KMS-11 (cell line): ENCODE data around the gene TNFAIP8L1.

ENCODE experiments used
- H2AFZ ChIP-seq: fragments of 200-600 bp; sonication (generic); 2 replicates; pipeline ENCODE4 v1.6.1; 2016; ENCODE audit warnings: antibody characterized with exemption, mixed run types, low read depth
- H3K27ac ChIP-seq: fragments of 200-600 bp; sonication (generic); 2 replicates; pipeline ENCODE4 v1.6.1; 2016; ENCODE audit warnings: mild to moderate bottlenecking, mixed run types
- H3K27me3 ChIP-seq: fragments of 200-600 bp; sonication (generic); 2 replicates; pipeline ENCODE4 v1.6.1; 2017; ENCODE audit warnings: mild to moderate bottlenecking, low read depth, mixed run types, moderate library complexity; ENCODE audit not compliant: insufficient read depth
- H3K36me3 ChIP-seq: fragments of 200-600 bp; sonication (generic); 2 replicates; pipeline ENCODE4 v1.6.1; 2017; ENCODE audit warnings: mild to moderate bottlenecking, mixed run types; ENCODE audit not compliant: insufficient read depth
- H3K4me1 ChIP-seq: fragments of 200-600 bp; sonication (generic); 2 replicates; pipeline ENCODE4 v1.6.1; 2016; ENCODE audit warnings: mild to moderate bottlenecking, low read depth, mixed run types; ENCODE audit not compliant: poor library complexity, severe bottlenecking
- H3K4me2 ChIP-seq: fragments of 200-600 bp; sonication (generic); 2 replicates; pipeline ENCODE4 v1.7.0; 2016; ENCODE audit warnings: mild to moderate bottlenecking, mixed run types
- H3K4me3 ChIP-seq: fragments of 200-600 bp; sonication (generic); IDR thresholded peaks from 2 replicates; pipeline ENCODE4 v1.6.1; 2017; ENCODE audit warnings: low read depth, low read length, mixed read lengths; ENCODE audit not compliant: insufficient read depth
- H3K79me2 ChIP-seq: fragments of 200-600 bp; sonication (generic); 2 replicates; pipeline ENCODE4 v1.6.1; 2016; ENCODE audit warnings: low read depth, mixed run types; ENCODE audit not compliant: insufficient read depth
- H3K9ac ChIP-seq: fragments of 200-600 bp; sonication (generic); 2 replicates; pipeline ENCODE4 v1.6.1; 2016; ENCODE audit warnings: mild to moderate bottlenecking, mixed run types
- H4K20me1 ChIP-seq: fragments of 200-600 bp; sonication (generic); 2 replicates; pipeline ENCODE4 v1.6.1; 2016; ENCODE audit warnings: mild to moderate bottlenecking, mixed run types; ENCODE audit not compliant: insufficient read depth
- TF ChIP-seq, protein P1 (sequence below): fragments of 200-600 bp; sonication (generic); conservative IDR thresholded peaks from 2 replicates; pipeline ENCODE4 v1.6.1; 2017; ENCODE audit warnings: low read depth, mild to moderate bottlenecking, antibody characterized with exemption, low read length, moderate library complexity, mixed read lengths

Gene TNFAIP8L1

DNA sequence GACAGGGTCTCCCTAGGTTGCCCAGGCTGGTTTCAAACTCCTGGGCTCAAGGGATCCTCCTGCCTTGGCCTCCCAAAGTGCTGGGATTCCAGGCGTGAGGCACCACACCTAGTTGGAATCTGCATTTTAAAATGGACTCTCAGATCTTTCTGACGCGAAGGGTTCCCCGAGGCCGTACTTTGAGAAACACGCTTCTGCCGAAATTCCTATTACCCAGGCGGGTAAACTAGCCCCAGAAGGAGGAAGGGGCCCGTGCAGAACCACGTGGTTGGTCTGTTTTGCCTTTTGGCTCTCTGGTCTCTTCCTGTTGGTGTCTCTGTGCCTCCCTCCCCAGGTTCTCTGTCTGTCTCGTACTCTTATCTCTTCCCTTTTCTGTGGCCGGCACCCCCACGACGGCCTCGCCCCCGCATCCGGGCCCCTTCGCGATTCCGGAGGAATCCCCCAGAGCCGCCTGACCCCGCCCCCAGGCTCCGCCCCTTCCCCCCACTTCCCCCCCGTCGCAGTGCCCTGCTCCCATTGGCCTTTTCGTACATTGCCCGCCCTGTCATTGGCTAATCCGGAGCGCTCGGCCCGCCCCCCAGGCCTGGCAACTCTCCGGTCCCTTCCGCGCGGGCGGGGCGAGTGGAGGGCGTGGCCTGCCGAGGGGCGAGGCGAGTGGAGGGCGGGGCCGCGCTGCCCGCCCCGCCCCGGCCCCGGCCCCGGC lies at the start of gene TNFAIP8L1:
TNFAIP8L1 (plus strand) TSS at position 689 of the 703 bp plus-strand sequence. CDS start 12,354 bp downstream, outside the sequence.
- peak within 1 kb of the TSS; percentile 47; the same call in 1 of the 2 replicates for H2AFZ ChIP-seq
- H3K9ac ChIP-seq: peak within 1 kb of the TSS; percentile 41; the same call in 1 of the 2 replicates
- H3K27me3 ChIP-seq: no peaks in the 10 kb centered on the region
- peaks cover 18% of the 10 kb centered on the region for H3K4me1 ChIP-seq
- no peaks in the 10 kb centered on the region for H4K20me1 ChIP-seq
- H3K27ac ChIP-seq: peak within 1 kb of the TSS; percentile 35; the same call in 1 of the 2 replicates
- H3K79me2 ChIP-seq: no peaks in the 10 kb centered on the region
- H3K36me3 ChIP-seq: no peaks in the 10 kb centered on the region
- TF ChIP-seq, protein P1, sequence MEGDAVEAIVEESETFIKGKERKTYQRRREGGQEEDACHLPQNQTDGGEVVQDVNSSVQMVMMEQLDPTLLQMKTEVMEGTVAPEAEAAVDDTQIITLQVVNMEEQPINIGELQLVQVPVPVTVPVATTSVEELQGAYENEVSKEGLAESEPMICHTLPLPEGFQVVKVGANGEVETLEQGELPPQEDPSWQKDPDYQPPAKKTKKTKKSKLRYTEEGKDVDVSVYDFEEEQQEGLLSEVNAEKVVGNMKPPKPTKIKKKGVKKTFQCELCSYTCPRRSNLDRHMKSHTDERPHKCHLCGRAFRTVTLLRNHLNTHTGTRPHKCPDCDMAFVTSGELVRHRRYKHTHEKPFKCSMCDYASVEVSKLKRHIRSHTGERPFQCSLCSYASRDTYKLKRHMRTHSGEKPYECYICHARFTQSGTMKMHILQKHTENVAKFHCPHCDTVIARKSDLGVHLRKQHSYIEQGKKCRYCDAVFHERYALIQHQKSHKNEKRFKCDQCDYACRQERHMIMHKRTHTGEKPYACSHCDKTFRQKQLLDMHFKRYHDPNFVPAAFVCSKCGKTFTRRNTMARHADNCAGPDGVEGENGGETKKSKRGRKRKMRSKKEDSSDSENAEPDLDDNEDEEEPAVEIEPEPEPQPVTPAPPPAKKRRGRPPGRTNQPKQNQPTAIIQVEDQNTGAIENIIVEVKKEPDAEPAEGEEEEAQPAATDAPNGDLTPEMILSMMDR: no peak
- peak within 1 kb of the TSS; percentile 73 for H3K4me2 ChIP-seq
- H3K4me3 ChIP-seq: no peak within 1 kb of the TSS

GRCh38 chr19:4589579-4590410 lies 49.5 kb upstream of the TNFAIP8L1 start:
- Histone ChIP-seq H3K9ac (no peak overlapping the region), H2AFZ (no peak overlapping the region), H3K4me1 (no peaks in the 10 kb centered on the region), H3K36me3 (no peaks in the 10 kb centered on the region), H3K27me3 (peaks cover 79% of the 10 kb centered on the region), H4K20me1 (no peaks in the 10 kb centered on the region), H3K79me2 (no peaks in the 10 kb centered on the region), H3K4me3 (no peak overlapping the region), H3K27ac (no peak overlapping the region), H3K4me2 (no peak overlapping the region)
- TF ChIP-seq, protein P1: peak; percentile 35; the same call in 1 of the 2 replicates

GRCh38 chr19:4590559-4590958 lies 48.8 kb upstream of the TNFAIP8L1 start:
- H3K27me3 ChIP-seq: peaks cover 79% of the 10 kb centered on the region
- no peaks in the 10 kb centered on the region for H3K36me3 ChIP-seq
- no peak overlapping the region for H3K4me3 ChIP-seq
- no peaks in the 10 kb centered on the region for H4K20me1 ChIP-seq
- no peak overlapping the region for H2AFZ ChIP-seq
- H3K27ac ChIP-seq: no peak overlapping the region
- H3K4me1 ChIP-seq: no peaks in the 10 kb centered on the region
- H3K79me2 ChIP-seq: no peaks in the 10 kb centered on the region
- TF ChIP-seq, protein P1: no peak
- no peak overlapping the region for H3K4me2 ChIP-seq
- H3K9ac ChIP-seq: no peak overlapping the region

DNA sequence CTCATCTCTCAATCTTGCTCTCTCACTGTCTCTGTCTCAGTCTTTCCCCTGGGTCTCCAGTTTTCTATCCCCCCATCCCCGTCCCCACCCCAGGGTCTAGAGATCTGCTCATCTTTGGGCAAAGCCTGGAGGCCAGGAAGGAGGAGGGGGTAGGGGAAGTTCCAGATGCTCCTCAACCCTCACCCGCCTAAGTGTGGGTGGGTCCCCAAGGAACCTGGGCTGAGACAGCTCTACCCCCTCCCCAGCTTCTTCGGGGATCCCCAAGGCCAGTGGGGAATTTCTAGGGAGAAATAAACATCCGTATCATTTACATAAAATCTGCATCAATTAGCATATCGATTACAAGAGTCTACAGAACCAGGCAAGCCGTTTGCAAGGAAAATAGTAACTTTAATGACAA lies 48.0 kb upstream of the TNFAIP8L1 start:
- Histone ChIP-seq H4K20me1 (no peaks in the 10 kb centered on the region), H3K4me1 (no peaks in the 10 kb centered on the region), H2AFZ (no peak overlapping the region), H3K9ac (no peak overlapping the region), H3K4me2 (no peak overlapping the region), H3K27me3 (peaks cover 79% of the 10 kb centered on the region), H3K79me2 (no peaks in the 10 kb centered on the region), H3K36me3 (no peaks in the 10 kb centered on the region), H3K4me3 (no peak overlapping the region), H3K27ac (no peak overlapping the region)
- TF ChIP-seq, protein P1: no peak
